WTC11 (cell line): Measurements from ENCODE around the gene APOBEC3C. TPM values are rescaled to one million over a fixed set of nuclear protein-coding genes. Genes with fewer than 3 reads are reported as not detected.
"Not testable (repeated sequence)": the region's sequence is repeated elsewhere in the genome, so short reads cannot be mapped to it uniquely, and the experiment has no call there.

Experiments
- ATAC-seq: fragments of 200-7000 bp; cut with Tn5 transposase; 2 replicates; pipeline ENCODE4 v1.10.0; 2021; ENCODE audit warnings: mild to moderate bottlenecking, moderate library complexity
- CTCF ChIA-PET: fragments of 300-600 bp; sonication (Branson Sonifier 250); formaldehyde crosslinking; loops from one replicate; lab custom pipeline; 2021; ENCODE audit warnings: antibody characterized with exemption; lab: Charles Lee
- POLR2A ChIA-PET: fragments of 350-600 bp; sonication (Branson Sonifier 250); formaldehyde crosslinking; loops from one replicate; lab custom pipeline; 2021; ENCODE audit warnings: antibody characterized with exemption; lab: Charles Lee
- DNase-seq: peaks from one replicate; pipeline ENCODE4 v3.0.0; 2021; ENCODE audit warnings: low spot score
- H3K27ac Mint-ChIP-seq: 2 replicates; pipeline ENCODE4 v1.8.0; 2021; ENCODE audit warnings: mixed read lengths
- H3K27me3 Mint-ChIP-seq: 2 replicates; pipeline ENCODE4 v1.8.0; 2021; ENCODE audit warnings: low read depth, mild to moderate bottlenecking, moderate library complexity, mixed read lengths
- H3K36me3 Mint-ChIP-seq: 2 replicates; pipeline ENCODE4 v1.8.0; 2021; ENCODE audit warnings: mixed read lengths
- H3K4me1 Mint-ChIP-seq: 2 replicates; pipeline ENCODE4 v1.8.0; 2022; ENCODE audit warnings: mixed read lengths
- H3K4me3 Mint-ChIP-seq: 2 replicates; pipeline ENCODE4 v1.8.0; 2021; ENCODE audit warnings: mild to moderate bottlenecking, moderate library complexity, mixed read lengths
- H3K9me3 Mint-ChIP-seq: 2 replicates; pipeline ENCODE4 v1.8.0; 2021; ENCODE audit warnings: mixed read lengths
- HMGA2 ChIP-seq: fragments of 250-450 bp; sonication (Bioruptor Pico); IDR thresholded peaks from 2 replicates; pipeline ENCODE4 v1.4.0; 2021; ENCODE audit warnings: mild to moderate bottlenecking, moderate library complexity
- IRF2 ChIP-seq: sonication (generic); formaldehyde crosslinking; IDR thresholded peaks from 2 replicates; pipeline ENCODE4 v1.8.0; 2022; ENCODE audit warnings: low read depth, missing genetic modification reagents, borderline replicate concordance
- MYBL2 ChIP-seq: sonication (generic); formaldehyde crosslinking; IDR thresholded peaks from 2 replicates; pipeline ENCODE4 v1.8.1; 2023; ENCODE audit warnings: mild to moderate bottlenecking, moderate library complexity, missing genetic modification reagents
- NFATC4 ChIP-seq: fragments of 250-450 bp; sonication (Bioruptor Pico); IDR thresholded peaks from 2 replicates; pipeline ENCODE4 v1.9.0; 2021; ENCODE audit warnings: mild to moderate bottlenecking
- NR2C2 ChIP-seq: sonication (generic); formaldehyde crosslinking; IDR thresholded peaks from 2 replicates; pipeline ENCODE4 v1.8.0; 2022; ENCODE audit warnings: mild to moderate bottlenecking, missing genetic modification reagents
- RORB ChIP-seq: fragments of 250-450 bp; sonication (Bioruptor Pico); IDR thresholded peaks from 2 replicates; pipeline ENCODE4 v1.9.0; 2021; ENCODE audit warnings: mild to moderate bottlenecking
- TEAD1 ChIP-seq: sonication (generic); formaldehyde crosslinking; IDR thresholded peaks from 2 replicates; pipeline ENCODE4 v1.8.0; 2022; ENCODE audit warnings: mild to moderate bottlenecking, missing genetic modification reagents
- ZBTB21 ChIP-seq: sonication (generic); formaldehyde crosslinking; IDR thresholded peaks from 2 replicates; pipeline ENCODE4 v1.8.1; 2023; ENCODE audit warnings: mild to moderate bottlenecking, missing genetic modification reagents, borderline replicate concordance
- total RNA-seq: library from RNA; stranded (reverse); gene quantifications from 3 replicates; pipeline ENCODE4 v1.2.3, GENCODE V29; 2021
- TF ChIP-seq, protein P1 (sequence below): sonication (generic); formaldehyde crosslinking; IDR thresholded peaks from 2 replicates; pipeline ENCODE4 v1.8.0; 2022; ENCODE audit warnings: mild to moderate bottlenecking, missing genetic modification reagents
- TF ChIP-seq, protein P2 (sequence below): sonication (generic); formaldehyde crosslinking; IDR thresholded peaks from 2 replicates; pipeline ENCODE4 v1.8.1; 2023; ENCODE audit warnings: mild to moderate bottlenecking, moderate library complexity, missing genetic modification reagents
- TF ChIP-seq, protein P3 (sequence below): sonication (generic); formaldehyde crosslinking; IDR thresholded peaks from 2 replicates; pipeline ENCODE4 v1.8.0; 2022; ENCODE audit warnings: mild to moderate bottlenecking, missing genetic modification reagents
- TF ChIP-seq, protein P4 (sequence below): fragments of 200-600 bp; IDR thresholded peaks from 2 replicates; pipeline ENCODE4 v1.8.0; 2022; ENCODE audit warnings: antibody characterized with exemption
- TF ChIP-seq, protein P5 (sequence below): fragments of 250-450 bp; sonication (Bioruptor Pico); IDR thresholded peaks from 2 replicates; pipeline ENCODE4 v1.9.0; 2021; ENCODE audit warnings: mild to moderate bottlenecking
- TF ChIP-seq, protein P6 (sequence below): sonication (generic); formaldehyde crosslinking; IDR thresholded peaks from 2 replicates; pipeline ENCODE4 v1.8.0; 2023; ENCODE audit warnings: missing genetic modification reagents, mild to moderate bottlenecking, borderline replicate concordance

APOBEC3C gene
- total RNA-seq, 1 experiment from 2014 or later: 33.4 TPM

DNA sequence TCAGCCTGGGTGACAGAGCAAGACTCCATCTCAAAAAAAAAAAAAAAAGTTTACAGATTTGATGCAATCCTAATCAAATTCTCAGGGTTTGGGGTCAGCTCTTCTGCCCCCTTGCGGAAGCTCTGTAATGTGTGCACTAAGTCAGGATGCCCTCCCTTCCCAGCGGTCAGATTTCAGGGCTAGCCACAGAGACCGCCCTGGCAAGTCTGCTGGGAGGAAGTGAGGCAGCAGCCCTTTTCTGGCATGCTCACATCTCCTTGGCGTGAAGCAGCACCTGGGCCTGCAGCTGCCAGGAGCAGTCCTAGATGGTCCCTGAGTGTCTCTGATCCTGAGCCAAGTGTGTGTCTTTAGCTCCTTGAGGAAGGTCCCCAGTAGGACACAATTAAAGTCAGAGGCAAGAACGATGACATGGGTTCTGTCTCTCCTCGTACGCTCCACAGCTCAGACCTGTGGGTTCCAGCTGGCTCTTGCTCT is 10.9 kb upstream of the APOBEC3C start:
- Mint-ChIP-seq H3K4me3 (no peak overlapping the region), H3K9me3 (peaks cover 12% of the 10 kb centered on the region), H3K4me1 (peaks cover 10% of the 10 kb centered on the region), H3K36me3 (peaks cover 7% of the 10 kb centered on the region), H3K27me3 (no peaks in the 10 kb centered on the region; the same call in 1 of the 2 replicates), H3K27ac (peak overlapping the region; percentile 71)
- ATAC-seq (peak; percentile 99), DNase-seq (peak; percentile 79)
- TF ChIP-seq, protein P1, sequence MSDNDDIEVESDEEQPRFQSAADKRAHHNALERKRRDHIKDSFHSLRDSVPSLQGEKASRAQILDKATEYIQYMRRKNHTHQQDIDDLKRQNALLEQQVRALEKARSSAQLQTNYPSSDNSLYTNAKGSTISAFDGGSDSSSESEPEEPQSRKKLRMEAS (CRISPR knock-in tag): peak; percentile 76
- TF ChIP-seq, protein P2, sequence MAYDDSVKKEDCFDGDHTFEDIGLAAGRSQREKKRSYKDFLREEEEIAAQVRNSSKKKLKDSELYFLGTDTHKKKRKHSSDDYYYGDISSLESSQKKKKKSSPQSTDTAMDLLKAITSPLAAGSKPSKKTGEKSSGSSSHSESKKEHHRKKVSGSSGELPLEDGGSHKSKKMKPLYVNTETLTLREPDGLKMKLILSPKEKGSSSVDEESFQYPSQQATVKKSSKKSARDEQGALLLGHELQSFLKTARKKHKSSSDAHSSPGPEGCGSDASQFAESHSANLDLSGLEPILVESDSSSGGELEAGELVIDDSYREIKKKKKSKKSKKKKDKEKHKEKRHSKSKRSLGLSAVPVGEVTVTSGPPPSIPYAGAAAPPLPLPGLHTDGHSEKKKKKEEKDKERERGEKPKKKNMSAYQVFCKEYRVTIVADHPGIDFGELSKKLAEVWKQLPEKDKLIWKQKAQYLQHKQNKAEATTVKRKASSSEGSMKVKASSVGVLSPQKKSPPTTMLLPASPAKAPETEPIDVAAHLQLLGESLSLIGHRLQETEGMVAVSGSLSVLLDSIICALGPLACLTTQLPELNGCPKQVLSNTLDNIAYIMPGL (CRISPR knock-in tag): 0 out of 2 replicates have a peak, but pooled peaks have one; percentile 24
- TF ChIP-seq IRF2 (CRISPR knock-in tag) (no peak), TEAD1 (CRISPR knock-in tag) (peak; percentile 66; the same call in 1 of the 2 replicates)
- TF ChIP-seq, protein P3, sequence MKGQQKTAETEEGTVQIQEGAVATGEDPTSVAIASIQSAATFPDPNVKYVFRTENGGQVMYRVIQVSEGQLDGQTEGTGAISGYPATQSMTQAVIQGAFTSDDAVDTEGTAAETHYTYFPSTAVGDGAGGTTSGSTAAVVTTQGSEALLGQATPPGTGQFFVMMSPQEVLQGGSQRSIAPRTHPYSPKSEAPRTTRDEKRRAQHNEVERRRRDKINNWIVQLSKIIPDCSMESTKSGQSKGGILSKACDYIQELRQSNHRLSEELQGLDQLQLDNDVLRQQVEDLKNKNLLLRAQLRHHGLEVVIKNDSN (CRISPR knock-in tag): no peak
- TF ChIP-seq, protein P4, sequence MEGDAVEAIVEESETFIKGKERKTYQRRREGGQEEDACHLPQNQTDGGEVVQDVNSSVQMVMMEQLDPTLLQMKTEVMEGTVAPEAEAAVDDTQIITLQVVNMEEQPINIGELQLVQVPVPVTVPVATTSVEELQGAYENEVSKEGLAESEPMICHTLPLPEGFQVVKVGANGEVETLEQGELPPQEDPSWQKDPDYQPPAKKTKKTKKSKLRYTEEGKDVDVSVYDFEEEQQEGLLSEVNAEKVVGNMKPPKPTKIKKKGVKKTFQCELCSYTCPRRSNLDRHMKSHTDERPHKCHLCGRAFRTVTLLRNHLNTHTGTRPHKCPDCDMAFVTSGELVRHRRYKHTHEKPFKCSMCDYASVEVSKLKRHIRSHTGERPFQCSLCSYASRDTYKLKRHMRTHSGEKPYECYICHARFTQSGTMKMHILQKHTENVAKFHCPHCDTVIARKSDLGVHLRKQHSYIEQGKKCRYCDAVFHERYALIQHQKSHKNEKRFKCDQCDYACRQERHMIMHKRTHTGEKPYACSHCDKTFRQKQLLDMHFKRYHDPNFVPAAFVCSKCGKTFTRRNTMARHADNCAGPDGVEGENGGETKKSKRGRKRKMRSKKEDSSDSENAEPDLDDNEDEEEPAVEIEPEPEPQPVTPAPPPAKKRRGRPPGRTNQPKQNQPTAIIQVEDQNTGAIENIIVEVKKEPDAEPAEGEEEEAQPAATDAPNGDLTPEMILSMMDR: peak; percentile 73
- POLR2A ChIA-PET: interaction anchor here (1.0 kb wide), 2 partner anchors 16 to 133 kb away, joined by 3 to 4 read pairs; no protein-coding TSS in a partner anchor
- CTCF ChIA-PET: interaction anchor here (0.7 to 2.6 kb wide), 30 partner anchors 9 to 308 kb away, joined by 3 to 36 read pairs (median 5); partner anchors contain the start of genes APOBEC3B, APOBEC3G and CBX6

DNA sequence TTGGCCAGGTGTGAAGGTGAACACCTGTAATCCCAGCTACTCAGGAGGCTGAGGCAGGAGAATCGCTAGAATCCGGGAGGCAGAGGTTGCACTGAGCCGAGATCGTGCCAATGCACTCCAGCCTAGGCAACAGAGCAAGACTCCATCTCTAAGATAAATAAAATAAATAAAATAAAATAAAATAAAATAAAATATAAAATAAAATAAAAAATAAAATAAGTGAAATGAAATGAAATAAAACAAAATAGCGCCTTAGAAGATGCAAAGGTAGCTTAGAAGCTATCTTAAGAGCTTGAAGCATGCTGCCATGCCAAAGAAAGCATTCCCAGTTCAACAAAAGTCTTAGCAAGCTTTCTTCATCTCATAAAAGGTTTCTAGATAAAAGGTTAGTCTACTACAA is 6.9 kb upstream of the APOBEC3C start:
- Mint-ChIP-seq H3K9me3 (peaks cover 5% of the 10 kb centered on the region; the same call in 1 of the 2 replicates), H3K36me3 (no peaks in the 10 kb centered on the region), H3K4me3 (no peak overlapping the region), H3K27ac (no peak overlapping the region), H3K27me3 (no peaks in the 10 kb centered on the region; the same call in 1 of the 2 replicates), H3K4me1 (peaks cover 14% of the 10 kb centered on the region)
- POLR2A ChIA-PET: interaction anchor here (0.8 kb wide), 1 partner anchor 10 kb away, joined by 3 read pairs; no protein-coding TSS in a partner anchor
- no peak for DNase-seq
- ATAC-seq: no peak
- CTCF ChIA-PET: interaction anchor here (0.7 to 1.1 kb wide), 2 partner anchors 33 to 91 kb away, joined by 3 read pairs; no protein-coding TSS in a partner anchor
- TF ChIP-seq HMGA2 (CRISPR knock-in tag): peak; percentile 91
- TF ChIP-seq ZBTB21: no peak

DNA sequence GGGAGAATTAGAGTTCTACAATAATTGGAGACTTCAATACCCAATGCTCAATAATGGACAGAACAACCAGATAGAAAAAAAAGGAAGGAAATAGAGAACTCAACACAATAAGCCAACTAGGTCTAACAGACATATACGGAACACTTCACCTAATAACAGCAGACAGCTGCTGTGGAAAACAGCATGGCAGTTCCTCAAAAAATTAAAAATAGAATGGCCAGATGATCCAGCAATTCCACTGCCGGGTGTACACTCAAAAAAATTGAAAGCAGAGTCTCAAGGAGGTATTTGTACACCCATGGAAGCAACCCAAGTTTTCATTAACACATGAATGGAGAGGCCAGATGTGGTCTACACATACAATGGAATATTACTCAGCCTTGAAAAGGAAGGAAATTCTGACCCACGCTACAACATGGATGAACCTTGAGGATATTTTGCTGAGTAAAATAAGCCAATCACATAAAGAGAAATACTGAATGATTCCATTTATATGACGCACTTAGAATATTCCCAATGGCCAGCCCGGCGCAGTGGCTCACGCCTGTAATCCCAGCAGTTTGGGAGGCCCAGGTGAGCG is 5.7 kb upstream of the APOBEC3C start:
- H3K36me3 Mint-ChIP-seq, H3K4me3 Mint-ChIP-seq, H3K9me3 Mint-ChIP-seq, ATAC-seq, H3K27me3 Mint-ChIP-seq, DNase-seq, H3K27ac Mint-ChIP-seq, CTCF ChIA-PET: not testable (repeated sequence)
- H3K4me1 Mint-ChIP-seq: peaks cover 19% of the 10 kb centered on the region
- POLR2A ChIA-PET: interaction anchor here (0.6 kb wide), 1 partner anchor 131 kb away, joined by 5 read pairs; no protein-coding TSS in a partner anchor

DNA sequence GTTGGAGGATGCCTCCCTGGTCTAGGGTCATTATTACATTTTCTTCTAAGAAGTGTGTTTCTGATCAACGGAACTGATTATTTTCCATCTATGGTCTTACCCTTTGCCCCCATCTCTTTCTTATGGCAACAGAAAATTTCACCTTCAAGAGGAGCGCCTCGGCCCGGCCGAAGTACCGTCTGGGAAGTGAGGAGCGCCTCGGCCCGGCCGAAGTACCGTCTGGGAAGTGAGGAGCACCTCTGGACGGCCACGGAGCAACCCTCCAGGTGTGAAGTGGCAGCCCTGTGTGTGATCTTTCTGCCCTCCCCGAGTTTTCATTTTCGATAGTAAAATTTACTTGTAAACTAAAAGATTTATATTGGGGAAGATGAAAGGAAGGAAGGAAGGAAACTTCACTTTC is 3.1 kb upstream of the APOBEC3C start:
- Mint-ChIP-seq H3K4me3 (no peak overlapping the region), H3K4me1 (peaks cover 36% of the 10 kb centered on the region), H3K36me3 (no peaks in the 10 kb centered on the region), H3K27me3 (no peaks in the 10 kb centered on the region; the same call in 1 of the 2 replicates), H3K9me3 (peaks cover 5% of the 10 kb centered on the region; the same call in 1 of the 2 replicates), H3K27ac (no peak overlapping the region)
- DNase-seq (no peak), ATAC-seq (no peak)
- TF ChIP-seq NR2C2: no peak
- TF ChIP-seq, protein P5, sequence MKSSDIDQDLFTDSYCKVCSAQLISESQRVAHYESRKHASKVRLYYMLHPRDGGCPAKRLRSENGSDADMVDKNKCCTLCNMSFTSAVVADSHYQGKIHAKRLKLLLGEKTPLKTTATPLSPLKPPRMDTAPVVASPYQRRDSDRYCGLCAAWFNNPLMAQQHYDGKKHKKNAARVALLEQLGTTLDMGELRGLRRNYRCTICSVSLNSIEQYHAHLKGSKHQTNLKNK (CRISPR knock-in tag): no peak
- no peak for TF ChIP-seq RORB (CRISPR knock-in tag)
- TF ChIP-seq, protein P6, sequence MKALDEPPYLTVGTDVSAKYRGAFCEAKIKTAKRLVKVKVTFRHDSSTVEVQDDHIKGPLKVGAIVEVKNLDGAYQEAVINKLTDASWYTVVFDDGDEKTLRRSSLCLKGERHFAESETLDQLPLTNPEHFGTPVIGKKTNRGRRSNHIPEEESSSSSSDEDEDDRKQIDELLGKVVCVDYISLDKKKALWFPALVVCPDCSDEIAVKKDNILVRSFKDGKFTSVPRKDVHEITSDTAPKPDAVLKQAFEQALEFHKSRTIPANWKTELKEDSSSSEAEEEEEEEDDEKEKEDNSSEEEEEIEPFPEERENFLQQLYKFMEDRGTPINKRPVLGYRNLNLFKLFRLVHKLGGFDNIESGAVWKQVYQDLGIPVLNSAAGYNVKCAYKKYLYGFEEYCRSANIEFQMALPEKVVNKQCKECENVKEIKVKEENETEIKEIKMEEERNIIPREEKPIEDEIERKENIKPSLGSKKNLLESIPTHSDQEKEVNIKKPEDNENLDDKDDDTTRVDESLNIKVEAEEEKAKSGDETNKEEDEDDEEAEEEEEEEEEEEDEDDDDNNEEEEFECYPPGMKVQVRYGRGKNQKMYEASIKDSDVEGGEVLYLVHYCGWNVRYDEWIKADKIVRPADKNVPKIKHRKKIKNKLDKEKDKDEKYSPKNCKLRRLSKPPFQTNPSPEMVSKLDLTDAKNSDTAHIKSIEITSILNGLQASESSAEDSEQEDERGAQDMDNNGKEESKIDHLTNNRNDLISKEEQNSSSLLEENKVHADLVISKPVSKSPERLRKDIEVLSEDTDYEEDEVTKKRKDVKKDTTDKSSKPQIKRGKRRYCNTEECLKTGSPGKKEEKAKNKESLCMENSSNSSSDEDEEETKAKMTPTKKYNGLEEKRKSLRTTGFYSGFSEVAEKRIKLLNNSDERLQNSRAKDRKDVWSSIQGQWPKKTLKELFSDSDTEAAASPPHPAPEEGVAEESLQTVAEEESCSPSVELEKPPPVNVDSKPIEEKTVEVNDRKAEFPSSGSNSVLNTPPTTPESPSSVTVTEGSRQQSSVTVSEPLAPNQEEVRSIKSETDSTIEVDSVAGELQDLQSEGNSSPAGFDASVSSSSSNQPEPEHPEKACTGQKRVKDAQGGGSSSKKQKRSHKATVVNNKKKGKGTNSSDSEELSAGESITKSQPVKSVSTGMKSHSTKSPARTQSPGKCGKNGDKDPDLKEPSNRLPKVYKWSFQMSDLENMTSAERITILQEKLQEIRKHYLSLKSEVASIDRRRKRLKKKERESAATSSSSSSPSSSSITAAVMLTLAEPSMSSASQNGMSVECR (CRISPR knock-in tag): no peak
- no peak for TF ChIP-seq MYBL2 (CRISPR knock-in tag)
- no peak for TF ChIP-seq NFATC4
- POLR2A ChIA-PET: interaction anchor here (0.6 kb wide), 1 partner anchor 103 kb away, joined by 4 read pairs; no protein-coding TSS in a partner anchor
- CTCF ChIA-PET: interaction anchor here (1.1 to 1.2 kb wide), 2 partner anchors 124 to 242 kb away, joined by 3 to 5 read pairs; no protein-coding TSS in a partner anchor
